Measurements from ENCODE around the gene MAGI1. TPM values are rescaled to one million over a fixed set of nuclear protein-coding genes. Genes with fewer than 3 reads are reported as not detected.

MAGI1 gene
- total and polyA plus RNA-seq, 2 donors (not counting 1 experiment from before 2014, with no cell fraction given): 15.7 to 23.7 TPM

GRCh38 chr3:65988411-65989180 is 50.1 kb downstream of the MAGI1 start:
- no peaks in the 10 kb centered on the region for H3K9me3 ChIP-seq (ENCODE audit: control insufficient read depth, insufficient read depth, low read depth, low read length)

GRCh38 chr3:65986285-65986684 is 52.4 kb downstream of the MAGI1 start:
- DNase-seq (ENCODE audit: low read depth in 2 of 2): no peak
- Histone ChIP-seq H3K4me1 (ENCODE audit: control insufficient read depth, extremely low read depth, insufficient read depth, low read length) (no peaks in the 10 kb centered on the region), H3K9me3 (ENCODE audit: control insufficient read depth, insufficient read depth, low read depth, low read length) (no peaks in the 10 kb centered on the region), H3K9ac (ENCODE audit: insufficient read depth, low read length) (no peak overlapping the region), H4K20me1 (ENCODE audit: control insufficient read depth, extremely low read depth, insufficient read depth, low read length) (no peaks in the 10 kb centered on the region), H3K36me3 (ENCODE audit: control insufficient read depth, insufficient read depth, low read length) (no peaks in the 10 kb centered on the region), H3K4me2 (ENCODE audit: extremely low read depth, insufficient read depth, low read length) (no peak overlapping the region), H3K4me3 (replicated peaks in 1 of 4; ENCODE audit: control extremely low read depth in 1 of 4, insufficient read depth in 1 of 4, low read depth in 3 of 4, low read length in 4 of 4) (no peak overlapping the region), H3K27ac (ENCODE audit: insufficient read depth, low read length) (no peak overlapping the region), H2AFZ (ENCODE audit: low read length) (no peak overlapping the region), H3K79me2 (ENCODE audit: control insufficient read depth, insufficient read depth, low read length) (no peaks in the 10 kb centered on the region), H3K27me3 (ENCODE audit: control insufficient read depth, insufficient read depth, low read length) (no peaks in the 10 kb centered on the region)
- TF ChIP-seq EZH2 (IDR thresholded peaks at IDR 0.05; ENCODE audit: low read length, missing control alignments): no peak
- TF ChIP-seq, protein P1, sequence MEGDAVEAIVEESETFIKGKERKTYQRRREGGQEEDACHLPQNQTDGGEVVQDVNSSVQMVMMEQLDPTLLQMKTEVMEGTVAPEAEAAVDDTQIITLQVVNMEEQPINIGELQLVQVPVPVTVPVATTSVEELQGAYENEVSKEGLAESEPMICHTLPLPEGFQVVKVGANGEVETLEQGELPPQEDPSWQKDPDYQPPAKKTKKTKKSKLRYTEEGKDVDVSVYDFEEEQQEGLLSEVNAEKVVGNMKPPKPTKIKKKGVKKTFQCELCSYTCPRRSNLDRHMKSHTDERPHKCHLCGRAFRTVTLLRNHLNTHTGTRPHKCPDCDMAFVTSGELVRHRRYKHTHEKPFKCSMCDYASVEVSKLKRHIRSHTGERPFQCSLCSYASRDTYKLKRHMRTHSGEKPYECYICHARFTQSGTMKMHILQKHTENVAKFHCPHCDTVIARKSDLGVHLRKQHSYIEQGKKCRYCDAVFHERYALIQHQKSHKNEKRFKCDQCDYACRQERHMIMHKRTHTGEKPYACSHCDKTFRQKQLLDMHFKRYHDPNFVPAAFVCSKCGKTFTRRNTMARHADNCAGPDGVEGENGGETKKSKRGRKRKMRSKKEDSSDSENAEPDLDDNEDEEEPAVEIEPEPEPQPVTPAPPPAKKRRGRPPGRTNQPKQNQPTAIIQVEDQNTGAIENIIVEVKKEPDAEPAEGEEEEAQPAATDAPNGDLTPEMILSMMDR (conservative IDR thresholded peaks at IDR 0.05 in 1 of 2, IDR thresholded peaks at IDR 0.05 in 1 of 2; ENCODE audit: low read depth in 1 of 2, low read length in 2 of 2): no peak

More at GRCh38 chr3:65988411-65989180, 50.1 kb downstream of the MAGI1 start:
- no peak overlapping the region for H3K4me3 ChIP-seq (replicated peaks in 1 of 4; ENCODE audit: control extremely low read depth in 1 of 4, insufficient read depth in 1 of 4, low read depth in 3 of 4, low read length in 4 of 4)
- no peak overlapping the region for H3K4me2 ChIP-seq (ENCODE audit: extremely low read depth, insufficient read depth, low read length)
- TF ChIP-seq, protein P1 (conservative IDR thresholded peaks at IDR 0.05 in 1 of 2, IDR thresholded peaks at IDR 0.05 in 1 of 2; ENCODE audit: low read depth in 1 of 2, low read length in 2 of 2): no peak
- no peak for TF ChIP-seq EZH2 (IDR thresholded peaks at IDR 0.05; ENCODE audit: low read length, missing control alignments)
- H3K36me3 ChIP-seq (ENCODE audit: control insufficient read depth, insufficient read depth, low read length): no peaks in the 10 kb centered on the region
- no peak overlapping the region for H3K9ac ChIP-seq (ENCODE audit: insufficient read depth, low read length)
- H3K27me3 ChIP-seq (ENCODE audit: control insufficient read depth, insufficient read depth, low read length): no peaks in the 10 kb centered on the region
- H4K20me1 ChIP-seq (ENCODE audit: control insufficient read depth, extremely low read depth, insufficient read depth, low read length): no peaks in the 10 kb centered on the region
- H2AFZ ChIP-seq (ENCODE audit: low read length): no peak overlapping the region
- H3K79me2 ChIP-seq (ENCODE audit: control insufficient read depth, insufficient read depth, low read length): no peaks in the 10 kb centered on the region
- no peak overlapping the region for H3K27ac ChIP-seq (ENCODE audit: insufficient read depth, low read length)
- no peaks in the 10 kb centered on the region for H3K4me1 ChIP-seq (ENCODE audit: control insufficient read depth, extremely low read depth, insufficient read depth, low read length)
- no peak for DNase-seq (ENCODE audit: low read depth in 2 of 2)

GRCh38 chr3:65984975-65985374 is 53.7 kb downstream of the MAGI1 start:
- H3K4me3 ChIP-seq (replicated peaks in 1 of 4; ENCODE audit: control extremely low read depth in 1 of 4, insufficient read depth in 1 of 4, low read depth in 3 of 4, low read length in 4 of 4): no peak overlapping the region
- DNase-seq (ENCODE audit: low read depth in 2 of 2): no peak
- H3K4me1 ChIP-seq (ENCODE audit: control insufficient read depth, extremely low read depth, insufficient read depth, low read length): no peaks in the 10 kb centered on the region
- H3K9ac ChIP-seq (ENCODE audit: insufficient read depth, low read length): no peak overlapping the region
- no peak overlapping the region for H2AFZ ChIP-seq (ENCODE audit: low read length)
- no peaks in the 10 kb centered on the region for H4K20me1 ChIP-seq (ENCODE audit: control insufficient read depth, extremely low read depth, insufficient read depth, low read length)
- H3K27me3 ChIP-seq (ENCODE audit: control insufficient read depth, insufficient read depth, low read length): no peaks in the 10 kb centered on the region
- TF ChIP-seq, protein P1 (conservative IDR thresholded peaks at IDR 0.05 in 1 of 2, IDR thresholded peaks at IDR 0.05 in 1 of 2; ENCODE audit: low read depth in 1 of 2, low read length in 2 of 2): no peak
- TF ChIP-seq EZH2 (IDR thresholded peaks at IDR 0.05; ENCODE audit: low read length, missing control alignments): no peak
- H3K27ac ChIP-seq (ENCODE audit: insufficient read depth, low read length): no peak overlapping the region
- no peaks in the 10 kb centered on the region for H3K9me3 ChIP-seq (ENCODE audit: control insufficient read depth, insufficient read depth, low read depth, low read length)
- no peaks in the 10 kb centered on the region for H3K79me2 ChIP-seq (ENCODE audit: control insufficient read depth, insufficient read depth, low read length)
- H3K36me3 ChIP-seq (ENCODE audit: control insufficient read depth, insufficient read depth, low read length): no peaks in the 10 kb centered on the region
- H3K4me2 ChIP-seq (ENCODE audit: extremely low read depth, insufficient read depth, low read length): no peak overlapping the region
